Mesenchymal stem cell (in vitro differentiated cells and primary cell): ENCODE measurements around the gene AKAP7.

Source experiments
- DNase-seq: peaks from one replicate; pipeline ENCODE4 v3.0.0-alpha.2; 2013
- H2AFZ ChIP-seq: one replicate; pipeline ENCODE4 v1.6.1; 2013; ENCODE audit warnings: low read depth, mild to moderate bottlenecking, control low read depth, inconsistent platforms, low read length, moderate library complexity
- H2AK5ac ChIP-seq: 2 replicates; pipeline ENCODE4 v1.6.1; 2013; ENCODE audit warnings: low read length, moderate library complexity, mild to moderate bottlenecking, inconsistent platforms; ENCODE audit not compliant: severe bottlenecking
- H2BK120ac ChIP-seq: one replicate; pipeline ENCODE4 v1.6.1; 2013; ENCODE audit warnings: low read depth, mild to moderate bottlenecking, inconsistent platforms, low read length, moderate library complexity
- H2BK12ac ChIP-seq, 2 experiments: one replicate each; pipeline ENCODE4 v1.6.1; 2013; ENCODE audit warnings: inconsistent platforms in 2 of 2, low read length in 2 of 2, mild to moderate bottlenecking in 2 of 2, moderate library complexity in 2 of 2, control low read depth in 1 of 2
- H2BK15ac ChIP-seq: one replicate; pipeline ENCODE4 v1.6.1; 2013; ENCODE audit warnings: mild to moderate bottlenecking, low read depth, inconsistent platforms; ENCODE audit not compliant: poor library complexity, severe bottlenecking
- H2BK5ac ChIP-seq: 2 replicates; pipeline ENCODE4 v1.6.1; 2013; ENCODE audit warnings: low read depth, mild to moderate bottlenecking, low read length, control low read depth, inconsistent platforms; ENCODE audit not compliant: poor library complexity, severe bottlenecking
- H3K14ac ChIP-seq, 2 experiments: one replicate each; pipeline ENCODE4 v1.6.1; 2013; ENCODE audit warnings: inconsistent platforms in 2 of 2, low read length in 2 of 2, control low read depth in 1 of 2, mild to moderate bottlenecking in 1 of 2, moderate library complexity in 1 of 2
- H3K18ac ChIP-seq, 2 experiments: one replicate each; pipeline ENCODE4 v1.6.1; 2013; ENCODE audit warnings: inconsistent platforms in 2 of 2, low read length in 2 of 2, control low read depth in 1 of 2, low read depth in 1 of 2, mild to moderate bottlenecking in 1 of 2
- H3K23ac ChIP-seq, 2 experiments: one replicate each; pipeline ENCODE4 v1.6.1; 2013; ENCODE audit warnings: inconsistent platforms in 2 of 2, low read length in 2 of 2, mild to moderate bottlenecking in 2 of 2, moderate library complexity in 2 of 2, control low read depth in 1 of 2
- H3K27ac ChIP-seq: 2 replicates; pipeline ENCODE4 v1.5.1; 2013; ENCODE audit warnings: mild to moderate bottlenecking, moderate library complexity, low read length, control low read depth, inconsistent platforms; ENCODE audit not compliant: poor library complexity, severe bottlenecking
- H3K27me3 ChIP-seq, 2 experiments: 2 replicates each; pipeline versions ENCODE4 v1.6.1 to v1.7.0; 2013; ENCODE audit warnings: low read length in 2 of 2, mild to moderate bottlenecking in 2 of 2, moderate library complexity in 2 of 2, control low read depth in 1 of 2, inconsistent platforms in 1 of 2; ENCODE audit not compliant: control insufficient read depth in 1 of 2, insufficient read depth in 1 of 2
- H3K36me3 ChIP-seq, 2 experiments: 2 replicates each; pipeline versions ENCODE4 v1.6.1 to v1.7.0; 2013; ENCODE audit warnings: low read length in 2 of 2, control low read depth in 1 of 2, inconsistent platforms in 1 of 2, low read depth in 1 of 2, mild to moderate bottlenecking in 1 of 2; ENCODE audit not compliant: insufficient read depth in 2 of 2, control insufficient read depth in 1 of 2
- H3K4ac ChIP-seq, 2 experiments: one replicate each; pipeline ENCODE4 v1.6.1; 2013; ENCODE audit warnings: inconsistent platforms in 2 of 2, low read length in 2 of 2, mild to moderate bottlenecking in 2 of 2, moderate library complexity in 2 of 2, control low read depth in 1 of 2, low read depth in 1 of 2
- H3K4me1 ChIP-seq: 2 replicates; pipeline ENCODE4 v1.6.1; 2013; ENCODE audit warnings: low read depth, low read length, control low read depth; ENCODE audit not compliant: control insufficient read depth, insufficient read depth
- H3K4me2 ChIP-seq: 2 replicates; pipeline ENCODE4 v1.6.1; 2013; ENCODE audit warnings: low read length, mild to moderate bottlenecking, inconsistent platforms; ENCODE audit not compliant: poor library complexity, severe bottlenecking
- H3K4me3 ChIP-seq, 2 experiments: 2 replicates each; pipeline versions ENCODE4 v1.5.1 to v1.7.0; 2013; ENCODE audit warnings: low read length in 2 of 2, mild to moderate bottlenecking in 2 of 2, control low read depth in 1 of 2, low read depth in 1 of 2; ENCODE audit not compliant: insufficient read depth in 1 of 2
- H3K79me1 ChIP-seq: replicated peaks from 2 replicates; pipeline ENCODE4 v1.6.1; 2013; ENCODE audit warnings: mild to moderate bottlenecking, control low read depth, low read length, inconsistent platforms; ENCODE audit not compliant: poor library complexity, severe bottlenecking
- H3K9ac ChIP-seq: 2 replicates; pipeline ENCODE4 v1.7.0; 2013; ENCODE audit warnings: mild to moderate bottlenecking, low read length, moderate library complexity
- H3K9me3 ChIP-seq: 2 replicates; pipeline ENCODE4 v1.7.0; 2013; ENCODE audit warnings: mild to moderate bottlenecking, low read length; ENCODE audit not compliant: control insufficient read depth
- H4K8ac ChIP-seq: one replicate; pipeline ENCODE4 v1.6.1; 2013; ENCODE audit warnings: inconsistent platforms, mild to moderate bottlenecking, low read length, moderate library complexity
- H4K91ac ChIP-seq: one replicate; pipeline ENCODE4 v1.6.1; 2013; ENCODE audit warnings: mild to moderate bottlenecking, low read length, inconsistent platforms
- WGBS: methylation state at CpG from one replicate; pipeline ENCODE4 v1.1.7; 2013; ENCODE audit warnings: mixed read lengths; 5-methylcytosine and 5-hydroxymethylcytosine counted together

Gene AKAP7

DNA sequence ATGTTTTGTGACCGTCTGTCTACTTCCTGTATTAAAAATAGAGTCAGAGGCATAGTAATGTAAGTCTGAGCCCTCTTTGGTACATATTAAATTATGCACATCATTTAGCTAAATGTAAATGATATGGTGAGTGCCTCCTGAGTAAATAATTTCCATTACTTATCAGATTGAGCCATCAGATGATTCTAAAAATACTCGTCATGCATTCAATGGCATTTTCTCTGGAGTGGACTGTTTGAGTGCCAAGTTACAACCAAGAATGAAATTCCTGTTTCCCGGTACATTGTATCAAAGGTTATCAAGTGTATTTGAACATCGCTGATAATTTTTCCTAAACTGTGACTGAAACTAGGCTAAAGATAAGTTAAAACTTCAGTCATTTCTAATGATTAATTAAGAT lies 81.0 kb downstream of the AKAP7 start:
- Histone ChIP-seq H4K91ac (no peak overlapping the region), H3K14ac (no peak overlapping the region), H2BK120ac (no peak overlapping the region), H3K79me1 (no peaks in the 10 kb centered on the region), H3K4me3 (no peak overlapping the region), H3K27me3 (no peaks in the 10 kb centered on the region), H2AK5ac (no peak overlapping the region), H3K4me1 (no peaks in the 10 kb centered on the region), H2AFZ (no peak overlapping the region), H2BK5ac (no peak overlapping the region), H4K8ac (no peak overlapping the region), H3K23ac (no peak overlapping the region), H3K36me3 (no peaks in the 10 kb centered on the region), H3K9me3 (no peaks in the 10 kb centered on the region), H2BK15ac (no peak overlapping the region), H3K9ac (no peak overlapping the region), H3K27ac (no peak overlapping the region), H3K18ac (no peak overlapping the region), H2BK12ac (no peak overlapping the region), H3K4ac (no peak overlapping the region), H3K4me2 (no peak overlapping the region)
- WGBS, result 95% methylated on average over 2 of the region's 4 CpGs
- DNase-seq, result peak; percentile 3

DNA sequence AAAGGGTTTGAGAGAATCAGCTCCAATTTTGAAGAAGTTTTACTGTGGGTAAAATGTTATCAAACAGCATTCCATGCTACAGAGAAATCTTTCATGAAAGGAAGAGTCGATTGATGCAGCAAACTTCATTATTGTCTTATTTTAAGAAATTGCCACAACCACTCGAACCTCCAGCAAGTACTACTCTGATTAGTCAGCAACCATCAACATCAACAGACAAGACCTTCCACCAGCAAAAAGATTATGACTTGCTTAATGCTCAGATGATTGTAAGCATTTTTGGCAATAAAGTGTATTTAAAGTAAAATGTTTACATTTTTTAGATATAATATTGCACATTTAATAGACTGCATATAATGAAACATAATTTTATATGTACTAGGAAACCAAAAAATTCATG lies 87.5 kb downstream of the AKAP7 start:
- H2AFZ ChIP-seq, result no peak overlapping the region
- no peak overlapping the region for H3K14ac ChIP-seq
- H2BK12ac ChIP-seq, result no peak overlapping the region
- H3K4me2 ChIP-seq, result no peak overlapping the region
- H4K91ac ChIP-seq, result no peak overlapping the region
- no peak overlapping the region for H3K9ac ChIP-seq
- H4K8ac ChIP-seq, result no peak overlapping the region
- H3K4me3 ChIP-seq, result no peak overlapping the region
- H3K27me3 ChIP-seq, result no peaks in the 10 kb centered on the region
- H2BK5ac ChIP-seq, result no peak overlapping the region
- H3K18ac ChIP-seq, result no peak overlapping the region
- no peaks in the 10 kb centered on the region for H3K79me1 ChIP-seq
- no peaks in the 10 kb centered on the region for H3K4me1 ChIP-seq
- H3K9me3 ChIP-seq, result no peaks in the 10 kb centered on the region
- no peak overlapping the region for H3K27ac ChIP-seq
- H3K36me3 ChIP-seq, result no peaks in the 10 kb centered on the region
- DNase-seq, result no peak
- H3K23ac ChIP-seq, result no peak overlapping the region
- H2BK120ac ChIP-seq, result no peak overlapping the region
- no peak overlapping the region for H2BK15ac ChIP-seq
- no peak overlapping the region for H3K4ac ChIP-seq
- 100% methylated on average over 2 of the region's 2 CpGs for WGBS
- H2AK5ac ChIP-seq, result no peak overlapping the region

DNA sequence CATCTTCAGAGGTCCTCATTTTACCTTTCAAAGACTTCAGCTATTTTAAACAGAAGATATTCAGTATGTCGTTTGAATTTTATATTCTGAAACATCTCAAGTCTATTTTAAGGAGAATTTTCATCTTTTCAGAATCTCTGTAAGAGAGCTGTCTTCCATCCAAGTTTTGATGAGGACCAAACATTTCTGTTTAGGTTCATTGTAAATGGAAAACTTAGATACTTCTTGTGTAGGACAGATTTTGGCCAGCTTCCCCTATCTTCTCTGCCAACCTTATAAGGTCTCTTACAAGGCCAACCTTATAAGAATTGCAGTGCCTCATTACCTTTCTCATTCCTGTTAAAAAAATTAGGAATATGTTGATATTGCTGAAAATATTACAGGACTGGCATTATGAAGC lies 88.1 kb downstream of the AKAP7 start:
- H2BK5ac ChIP-seq, result no peak overlapping the region
- H3K79me1 ChIP-seq, result no peaks in the 10 kb centered on the region
- H3K27ac ChIP-seq, result no peak overlapping the region
- no CpG with 5 or more reads among the region's 1 CpG for WGBS
- no peak overlapping the region for H2AFZ ChIP-seq
- H3K9ac ChIP-seq, result no peak overlapping the region
- H3K23ac ChIP-seq, result no peak overlapping the region
- no peak overlapping the region for H2BK120ac ChIP-seq
- no peak overlapping the region for H2BK12ac ChIP-seq
- DNase-seq, result no peak
- no peak overlapping the region for H3K4ac ChIP-seq
- no peak overlapping the region for H2AK5ac ChIP-seq
- no peak overlapping the region for H3K4me2 ChIP-seq
- H2BK15ac ChIP-seq, result no peak overlapping the region
- no peaks in the 10 kb centered on the region for H3K36me3 ChIP-seq
- no peaks in the 10 kb centered on the region for H3K4me1 ChIP-seq
- H3K27me3 ChIP-seq, result no peaks in the 10 kb centered on the region
- H3K9me3 ChIP-seq, result no peaks in the 10 kb centered on the region
- no peak overlapping the region for H4K8ac ChIP-seq
- H3K18ac ChIP-seq, result no peak overlapping the region
- H3K14ac ChIP-seq, result no peak overlapping the region
- no peak overlapping the region for H3K4me3 ChIP-seq
- no peak overlapping the region for H4K91ac ChIP-seq

DNA sequence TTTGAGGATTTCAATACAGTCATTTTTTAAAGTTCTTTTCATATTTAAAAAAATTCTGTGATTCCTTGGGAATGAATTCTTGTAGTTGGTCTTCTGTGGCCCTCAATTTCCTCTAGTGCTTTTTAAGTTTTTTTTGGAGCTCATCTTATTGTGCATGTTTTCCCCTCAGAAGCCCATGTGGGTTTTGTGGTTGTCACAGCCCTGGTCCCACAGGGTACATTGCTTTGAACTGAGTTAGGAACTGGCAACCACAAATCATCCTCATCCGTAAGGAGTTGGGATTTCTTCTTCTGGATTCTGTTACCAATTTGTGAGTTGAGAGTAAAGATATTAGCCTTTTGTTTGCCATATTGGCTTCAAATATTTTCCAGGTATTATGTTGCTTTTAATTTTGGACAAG lies 89.9 kb downstream of the AKAP7 start:
- H3K27ac ChIP-seq, result no peak overlapping the region
- H2BK12ac ChIP-seq, result no peak overlapping the region
- no peak for DNase-seq
- H3K9ac ChIP-seq, result no peak overlapping the region
- H3K4me2 ChIP-seq, result no peak overlapping the region
- no peak overlapping the region for H3K14ac ChIP-seq
- no peak overlapping the region for H4K8ac ChIP-seq
- H3K4me3 ChIP-seq, result no peak overlapping the region
- H3K4ac ChIP-seq, result no peak overlapping the region
- H3K9me3 ChIP-seq, result no peaks in the 10 kb centered on the region
- no peak overlapping the region for H4K91ac ChIP-seq
- no peak overlapping the region for H3K18ac ChIP-seq
- H3K4me1 ChIP-seq, result no peaks in the 10 kb centered on the region
- H3K36me3 ChIP-seq, result no peaks in the 10 kb centered on the region
- no peaks in the 10 kb centered on the region for H3K79me1 ChIP-seq
- no peak overlapping the region for H2AFZ ChIP-seq
- H2BK120ac ChIP-seq, result no peak overlapping the region
- no peak overlapping the region for H3K23ac ChIP-seq
- no peak overlapping the region for H2AK5ac ChIP-seq
- no peak overlapping the region for H2BK15ac ChIP-seq
- H2BK5ac ChIP-seq, result no peak overlapping the region
- no peaks in the 10 kb centered on the region for H3K27me3 ChIP-seq
- WGBS, result 90% methylated on average over 1 of the region's 1 CpG
